ENCODE results near the gene CFAP69. TPM values are rescaled to one million over a fixed set of nuclear protein-coding genes. Genes with fewer than 3 reads are reported as not detected.

CFAP69 gene
- total RNA-seq, 1 donor from 2014 or later, result 2.5 TPM

GRCh38 chr7:90225181-90225580 is 19.8 kb upstream of the CFAP69 start:
- no peak overlapping the region for H3K27ac Mint-ChIP-seq (ENCODE audit: unreplicated experiment)
- peaks cover 8% of the 10 kb centered on the region for H3K27me3 Mint-ChIP-seq (ENCODE audit: low read depth)
- DNase-seq (ENCODE audit: low read depth, low spot score), result no peak
- peaks cover 7% of the 10 kb centered on the region for H3K4me1 Mint-ChIP-seq
- TF ChIP-seq, protein P1, sequence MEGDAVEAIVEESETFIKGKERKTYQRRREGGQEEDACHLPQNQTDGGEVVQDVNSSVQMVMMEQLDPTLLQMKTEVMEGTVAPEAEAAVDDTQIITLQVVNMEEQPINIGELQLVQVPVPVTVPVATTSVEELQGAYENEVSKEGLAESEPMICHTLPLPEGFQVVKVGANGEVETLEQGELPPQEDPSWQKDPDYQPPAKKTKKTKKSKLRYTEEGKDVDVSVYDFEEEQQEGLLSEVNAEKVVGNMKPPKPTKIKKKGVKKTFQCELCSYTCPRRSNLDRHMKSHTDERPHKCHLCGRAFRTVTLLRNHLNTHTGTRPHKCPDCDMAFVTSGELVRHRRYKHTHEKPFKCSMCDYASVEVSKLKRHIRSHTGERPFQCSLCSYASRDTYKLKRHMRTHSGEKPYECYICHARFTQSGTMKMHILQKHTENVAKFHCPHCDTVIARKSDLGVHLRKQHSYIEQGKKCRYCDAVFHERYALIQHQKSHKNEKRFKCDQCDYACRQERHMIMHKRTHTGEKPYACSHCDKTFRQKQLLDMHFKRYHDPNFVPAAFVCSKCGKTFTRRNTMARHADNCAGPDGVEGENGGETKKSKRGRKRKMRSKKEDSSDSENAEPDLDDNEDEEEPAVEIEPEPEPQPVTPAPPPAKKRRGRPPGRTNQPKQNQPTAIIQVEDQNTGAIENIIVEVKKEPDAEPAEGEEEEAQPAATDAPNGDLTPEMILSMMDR (conservative IDR thresholded peaks at IDR 0.05), result no peak
- H3K36me3 Mint-ChIP-seq (ENCODE audit: low read depth), result no peaks in the 10 kb centered on the region
- H3K4me3 Mint-ChIP-seq, result no peak overlapping the region
- no peaks in the 10 kb centered on the region for H3K9me3 Mint-ChIP-seq

GRCh38 chr7:90225601-90226000 is 19.4 kb upstream of the CFAP69 start:
- H3K9me3 Mint-ChIP-seq, result no peaks in the 10 kb centered on the region
- H3K27ac Mint-ChIP-seq (ENCODE audit: unreplicated experiment), result no peak overlapping the region
- peaks cover 7% of the 10 kb centered on the region for H3K4me1 Mint-ChIP-seq
- TF ChIP-seq, protein P1 (conservative IDR thresholded peaks at IDR 0.05), result no peak
- no peak for DNase-seq (ENCODE audit: low read depth, low spot score)
- no peak overlapping the region for H3K4me3 Mint-ChIP-seq
- H3K27me3 Mint-ChIP-seq (ENCODE audit: low read depth), result peaks cover 4% of the 10 kb centered on the region
- H3K36me3 Mint-ChIP-seq (ENCODE audit: low read depth), result no peaks in the 10 kb centered on the region

DNA sequence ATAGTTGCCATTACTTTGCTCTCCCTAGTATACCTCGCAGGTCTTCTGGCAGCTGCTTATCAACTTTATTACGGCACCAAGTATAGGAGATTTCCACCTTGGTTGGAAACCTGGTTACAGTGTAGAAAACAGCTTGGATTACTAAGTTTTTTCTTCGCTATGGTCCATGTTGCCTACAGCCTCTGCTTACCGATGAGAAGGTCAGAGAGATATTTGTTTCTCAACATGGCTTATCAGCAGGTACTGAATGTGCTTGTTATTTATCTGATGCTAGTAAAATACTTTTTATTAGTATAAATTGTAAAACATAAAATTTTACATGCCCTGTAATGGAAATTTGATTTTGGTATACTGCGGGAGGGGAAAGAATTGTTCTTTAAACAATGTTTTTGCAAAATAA is 17.7 kb upstream of the CFAP69 start:
- Mint-ChIP-seq H3K4me3 (no peak overlapping the region), H3K9me3 (no peaks in the 10 kb centered on the region), H3K36me3 (ENCODE audit: low read depth) (no peaks in the 10 kb centered on the region), H3K4me1 (peaks cover 7% of the 10 kb centered on the region), H3K27ac (ENCODE audit: unreplicated experiment) (no peak overlapping the region), H3K27me3 (ENCODE audit: low read depth) (peaks cover 3% of the 10 kb centered on the region)
- TF ChIP-seq, protein P1 (conservative IDR thresholded peaks at IDR 0.05), result no peak
- DNase-seq (ENCODE audit: low read depth, low spot score), result no peak

- Mint-ChIP-seq H3K27ac (ENCODE audit: unreplicated experiment) (no peak overlapping the region), H3K4me3 (no peak overlapping the region), H3K9me3 (no peaks in the 10 kb centered on the region), H3K36me3 (ENCODE audit: low read depth) (no peaks in the 10 kb centered on the region), H3K27me3 (ENCODE audit: low read depth) (peaks cover 3% of the 10 kb centered on the region), H3K4me1 (peaks cover 1% of the 10 kb centered on the region)
- TF ChIP-seq, protein P1 (conservative IDR thresholded peaks at IDR 0.05), result no peak
- no peak for DNase-seq (ENCODE audit: low read depth, low spot score)
Observed at GRCh38 chr7:90229682-90230081, 15.3 kb upstream of the CFAP69 start.

DNA sequence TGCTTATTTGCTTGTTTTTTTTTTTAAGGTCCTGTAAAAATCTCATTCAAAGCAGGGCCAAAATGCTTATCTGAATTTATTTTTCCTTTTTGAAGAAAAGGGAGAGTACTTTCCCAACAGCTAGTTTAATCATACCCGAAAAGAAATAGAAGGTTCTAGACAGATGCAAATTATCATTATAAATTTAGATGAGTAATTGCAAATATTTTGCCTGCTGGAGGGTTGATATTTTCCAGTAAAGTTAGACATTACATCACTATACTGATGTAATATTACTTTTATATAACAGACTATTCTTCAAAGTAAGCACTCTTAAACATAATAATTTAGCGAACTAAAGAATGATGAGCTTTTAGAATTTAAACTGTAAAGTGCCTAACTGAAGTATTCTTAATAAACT is 14.1 kb upstream of the CFAP69 start:
- peaks cover 3% of the 10 kb centered on the region for H3K27me3 Mint-ChIP-seq (ENCODE audit: low read depth)
- no peaks in the 10 kb centered on the region for H3K9me3 Mint-ChIP-seq
- no peaks in the 10 kb centered on the region for H3K36me3 Mint-ChIP-seq (ENCODE audit: low read depth)
- DNase-seq (ENCODE audit: low read depth, low spot score), result no peak
- no peak overlapping the region for H3K27ac Mint-ChIP-seq (ENCODE audit: unreplicated experiment)
- TF ChIP-seq, protein P1 (conservative IDR thresholded peaks at IDR 0.05), result no peak
- no peak overlapping the region for H3K4me3 Mint-ChIP-seq
- no peaks in the 10 kb centered on the region for H3K4me1 Mint-ChIP-seq

GRCh38 chr7:90231304-90231703 is 13.7 kb upstream of the CFAP69 start:
- no peaks in the 10 kb centered on the region for H3K36me3 Mint-ChIP-seq (ENCODE audit: low read depth)
- no peaks in the 10 kb centered on the region for H3K4me1 Mint-ChIP-seq
- TF ChIP-seq, protein P1 (conservative IDR thresholded peaks at IDR 0.05), result no peak
- H3K9me3 Mint-ChIP-seq, result no peaks in the 10 kb centered on the region
- no peak overlapping the region for H3K27ac Mint-ChIP-seq (ENCODE audit: unreplicated experiment)
- peaks cover 3% of the 10 kb centered on the region for H3K27me3 Mint-ChIP-seq (ENCODE audit: low read depth)
- H3K4me3 Mint-ChIP-seq, result no peak overlapping the region
- DNase-seq (ENCODE audit: low read depth, low spot score), result no peak
